HepG2 (cell line): Measurements from ENCODE around the gene USP5. TPM values are rescaled to one million over a fixed set of nuclear protein-coding genes. Genes with fewer than 3 reads are reported as not detected.

ENCODE experiments used
- ATF1 ChIP-seq: IDR thresholded peaks from 2 replicates; pipeline ENCODE4 v1.6.1; 2016; ENCODE audit warnings: mild to moderate bottlenecking, control low read depth
- CCDC6 ChIP-seq: sonication (generic); formaldehyde crosslinking; IDR thresholded peaks from 2 replicates; pipeline ENCODE4 v1.8.1; 2022; ENCODE audit warnings: mild to moderate bottlenecking, missing genetic modification reagents, moderate library complexity
- CREM ChIP-seq, 2 experiments: sonication (generic) in 1 of 2; formaldehyde crosslinking in 1 of 2; IDR thresholded peaks; 2 replicates each; pipeline versions ENCODE4 v1.4.0 to v1.6.1; 2016 to 2020; ENCODE audit warnings: antibody characterized with exemption in 1 of 2, mild to moderate bottlenecking in 1 of 2, missing genetic modification reagents in 1 of 2
- FIP1L1 ChIP-seq: fragments of 200-400 bp; formaldehyde crosslinking; IDR thresholded peaks from 2 replicates; pipeline ENCODE4 v1.6.1; 2018; ENCODE audit warnings: low read depth, mild to moderate bottlenecking, low read length, moderate library complexity, borderline replicate concordance; ENCODE audit not compliant: insufficient read depth
- HNRNPL ChIP-seq: fragments of 200-400 bp; formaldehyde crosslinking; IDR thresholded peaks from 2 replicates; pipeline ENCODE4 v1.6.1; 2017; ENCODE audit warnings: mild to moderate bottlenecking, low read depth, low read length
- IRX3 ChIP-seq: sonication (generic); formaldehyde crosslinking; IDR thresholded peaks from 2 replicates; pipeline ENCODE4 v1.8.1; 2023; ENCODE audit warnings: mild to moderate bottlenecking, low read depth, missing genetic modification reagents, borderline replicate concordance
- JUNB ChIP-seq: sonication (generic); formaldehyde crosslinking; IDR thresholded peaks from 2 replicates; pipeline ENCODE4 v1.8.0; 2022; ENCODE audit warnings: missing genetic modification reagents, mild to moderate bottlenecking, borderline replicate concordance
- NCOA2 ChIP-seq: sonication (generic); formaldehyde crosslinking; IDR thresholded peaks from 2 replicates; pipeline ENCODE4 v1.8.0; 2022; ENCODE audit warnings: inconsistent platforms
- REPIN1 ChIP-seq: sonication (generic); formaldehyde crosslinking; IDR thresholded peaks from 2 replicates; pipeline ENCODE4 v1.8.0; 2022; ENCODE audit warnings: missing genetic modification reagents, low read depth, mild to moderate bottlenecking, borderline replicate concordance
- SMAD1 ChIP-seq: sonication (generic); formaldehyde crosslinking; IDR thresholded peaks from 2 replicates; pipeline ENCODE4 v1.4.0; 2020; ENCODE audit warnings: missing genetic modification reagents, low read depth, mild to moderate bottlenecking, borderline replicate concordance
- TOE1 ChIP-seq: sonication (generic); formaldehyde crosslinking; IDR thresholded peaks from 2 replicates; pipeline ENCODE4 v1.4.0; 2020; ENCODE audit warnings: mild to moderate bottlenecking, missing genetic modification reagents
- ZFYVE20 ChIP-seq: sonication (generic); formaldehyde crosslinking; IDR thresholded peaks from 2 replicates; pipeline ENCODE4 v1.8.0; 2023; ENCODE audit warnings: low read depth, mild to moderate bottlenecking, moderate library complexity, missing genetic modification reagents, borderline replicate concordance
- ZKSCAN8 ChIP-seq: IDR thresholded peaks from 2 replicates; pipeline ENCODE4 v1.6.1; 2016; ENCODE audit warnings: borderline replicate concordance, missing genetic modification reagents, missing compliant biosample characterization
- ZNF138 ChIP-seq: sonication (generic); formaldehyde crosslinking; IDR thresholded peaks from 2 replicates; pipeline ENCODE4 v1.5.0; 2020; ENCODE audit warnings: mild to moderate bottlenecking, low read depth, missing genetic modification reagents
- ZNF225 ChIP-seq: sonication (generic); formaldehyde crosslinking; IDR thresholded peaks from 2 replicates; pipeline ENCODE4 v1.4.0; 2020; ENCODE audit warnings: mild to moderate bottlenecking, missing genetic modification reagents
- ZNF251 ChIP-seq: sonication (generic); formaldehyde crosslinking; IDR thresholded peaks from 2 replicates; pipeline ENCODE4 v1.9.0; 2021; ENCODE audit warnings: mild to moderate bottlenecking, missing genetic modification reagents
- ZNF329 ChIP-seq: sonication (generic); formaldehyde crosslinking; IDR thresholded peaks from 2 replicates; pipeline ENCODE4 v1.9.0; 2021; ENCODE audit warnings: low read depth, mild to moderate bottlenecking, missing genetic modification reagents
- ZNF33A ChIP-seq: sonication (generic); formaldehyde crosslinking; IDR thresholded peaks from 2 replicates; pipeline ENCODE4 v1.5.1; 2020; ENCODE audit warnings: missing genetic modification reagents, mild to moderate bottlenecking, moderate library complexity, borderline replicate concordance
- ZNF709 ChIP-seq: sonication (generic); formaldehyde crosslinking; IDR thresholded peaks from 2 replicates; pipeline ENCODE4 v1.5.0; 2020; ENCODE audit warnings: mild to moderate bottlenecking, missing genetic modification reagents
- ZNF724P ChIP-seq: sonication (generic); formaldehyde crosslinking; IDR thresholded peaks from 2 replicates; pipeline ENCODE4 v1.8.0; 2022; ENCODE audit warnings: missing genetic modification reagents, borderline replicate concordance
- polyA plus RNA-seq, 8 experiments: library from polyadenylated mRNA; depleted of rRNA in 3 of 8; stranded (reverse) in 7 of 8; unstranded in 1 of 8; fragments of >200 nt; fragmentation: Illumina TruSeq in 4 of 8; extraction: Trizol in 4 of 8; gene quantifications; 2 replicates each; pipeline versions ENCODE4 v1.2.1 to v1.2.3, GENCODE V29; 2011 to 2016; ENCODE audit warnings: low read depth in 4 of 8, missing spikeins in 1 of 8, mixed read lengths in 1 of 8; ENCODE audit not compliant: insufficient read depth in 1 of 8
- total RNA-seq, 5 experiments: library from RNA; depleted of rRNA; stranded (reverse); fragments of >200 nt; fragmentation: Illumina TruSeq; extraction: Trizol; gene quantifications; 2 replicates each; pipeline ENCODE4 v1.2.3, GENCODE V29; 2016; ENCODE audit warnings: low read depth in 1 of 5
- TF ChIP-seq, protein P1 (sequence below): IDR thresholded peaks from 2 replicates; pipeline ENCODE4 v1.6.1; 2016; ENCODE audit warnings: missing compliant biosample characterization, missing genetic modification reagents, borderline replicate concordance
- TF ChIP-seq, protein P2 (sequence below): sonication (generic); formaldehyde crosslinking; IDR thresholded peaks from 2 replicates; pipeline ENCODE4 v1.5.1; 2020; ENCODE audit warnings: missing genetic modification reagents, mild to moderate bottlenecking, borderline replicate concordance
- TF ChIP-seq, protein P3 (sequence below): conservative IDR thresholded peaks from 2 replicates; pipeline ENCODE4 v1.6.1; 2018; ENCODE audit warnings: missing genetic modification reagents
- TF ChIP-seq, protein P4 (sequence below): sonication (generic); formaldehyde crosslinking; IDR thresholded peaks from 2 replicates; pipeline ENCODE4 v1.4.0; 2020; ENCODE audit warnings: missing genetic modification reagents, borderline replicate concordance

The USP5 gene
- total and polyA plus RNA-seq, 2 of the 13 experiments (the other 11 are each of a cell fraction or from before 2014, with no cell fraction given), result 39.6 to 56.0 TPM

DNA sequence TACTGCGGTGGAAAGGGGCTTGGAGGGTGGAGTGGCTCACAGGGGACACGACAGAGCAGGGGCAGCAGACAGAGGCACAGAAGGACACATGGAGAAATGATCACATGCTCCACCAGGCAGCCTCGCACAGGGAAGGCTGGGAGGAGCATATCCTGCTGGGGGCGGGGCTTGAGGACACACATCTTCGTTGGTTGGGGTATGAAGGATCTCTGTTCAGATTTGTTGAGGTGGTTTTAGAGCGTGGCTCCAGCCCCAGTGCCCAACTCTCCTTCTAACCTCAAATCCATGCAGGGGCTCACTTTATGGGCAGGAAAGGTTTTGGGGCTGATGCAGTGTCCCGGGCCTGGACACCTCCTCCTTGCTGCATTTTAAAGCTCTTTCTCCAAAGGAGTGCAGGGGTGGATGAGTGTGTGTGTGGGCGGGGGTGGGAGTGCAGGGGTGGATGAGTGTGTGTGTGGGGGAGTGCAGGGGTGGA is 24.5 kb upstream of the USP5 start (continued):
- TF ChIP-seq, protein P1, sequence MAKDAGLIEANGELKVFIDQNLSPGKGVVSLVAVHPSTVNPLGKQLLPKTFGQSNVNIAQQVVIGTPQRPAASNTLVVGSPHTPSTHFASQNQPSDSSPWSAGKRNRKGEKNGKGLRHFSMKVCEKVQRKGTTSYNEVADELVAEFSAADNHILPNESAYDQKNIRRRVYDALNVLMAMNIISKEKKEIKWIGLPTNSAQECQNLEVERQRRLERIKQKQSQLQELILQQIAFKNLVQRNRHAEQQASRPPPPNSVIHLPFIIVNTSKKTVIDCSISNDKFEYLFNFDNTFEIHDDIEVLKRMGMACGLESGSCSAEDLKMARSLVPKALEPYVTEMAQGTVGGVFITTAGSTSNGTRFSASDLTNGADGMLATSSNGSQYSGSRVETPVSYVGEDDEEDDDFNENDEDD (CRISPR knock-in tag), result 0 out of 2 replicates have a peak, but pooled peaks have one; percentile 13
- TF ChIP-seq ZNF33A (no peak), REPIN1 (CRISPR knock-in tag) (no peak), ZNF709 (CRISPR knock-in tag) (no peak), TOE1 (CRISPR knock-in tag) (no peak), IRX3 (CRISPR knock-in tag) (no peak), ZKSCAN8 (CRISPR knock-in tag) (no peak), ZNF251 (CRISPR knock-in tag) (no peak), ZNF329 (CRISPR knock-in tag) (no peak), ZNF724P (no peak), ZNF138 (CRISPR knock-in tag) (no peak), NCOA2 (CRISPR knock-in tag) (no peak), HNRNPL (no peak), ZFYVE20 (CRISPR knock-in tag) (no peak), JUNB (no peak), ZNF225 (no peak), ATF1 (CRISPR knock-in tag) (no peak), CREM (IDR thresholded peaks at IDR 0.05) (no peak), CREM (CRISPR knock-in tag; IDR thresholded peaks at IDR 0.05) (no peak), CCDC6 (CRISPR knock-in tag) (no peak), FIP1L1 (no peak), SMAD1 (CRISPR knock-in tag) (0 out of 2 replicates have a peak, but pooled peaks have one; percentile 41)
- TF ChIP-seq, protein P2, sequence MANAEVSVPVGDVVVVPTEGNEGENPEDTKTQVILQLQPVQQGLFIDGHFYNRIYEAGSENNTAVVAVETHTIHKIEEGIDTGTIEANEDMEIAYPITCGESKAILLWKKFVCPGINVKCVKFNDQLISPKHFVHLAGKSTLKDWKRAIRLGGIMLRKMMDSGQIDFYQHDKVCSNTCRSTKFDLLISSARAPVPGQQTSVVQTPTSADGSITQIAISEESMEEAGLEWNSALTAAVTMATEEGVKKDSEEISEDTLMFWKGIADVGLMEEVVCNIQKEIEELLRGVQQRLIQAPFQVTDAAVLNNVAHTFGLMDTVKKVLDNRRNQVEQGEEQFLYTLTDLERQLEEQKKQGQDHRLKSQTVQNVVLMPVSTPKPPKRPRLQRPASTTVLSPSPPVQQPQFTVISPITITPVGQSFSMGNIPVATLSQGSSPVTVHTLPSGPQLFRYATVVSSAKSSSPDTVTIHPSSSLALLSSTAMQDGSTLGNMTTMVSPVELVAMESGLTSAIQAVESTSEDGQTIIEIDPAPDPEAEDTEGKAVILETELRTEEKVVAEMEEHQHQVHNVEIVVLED (CRISPR knock-in tag), result no peak
- TF ChIP-seq, protein P3, sequence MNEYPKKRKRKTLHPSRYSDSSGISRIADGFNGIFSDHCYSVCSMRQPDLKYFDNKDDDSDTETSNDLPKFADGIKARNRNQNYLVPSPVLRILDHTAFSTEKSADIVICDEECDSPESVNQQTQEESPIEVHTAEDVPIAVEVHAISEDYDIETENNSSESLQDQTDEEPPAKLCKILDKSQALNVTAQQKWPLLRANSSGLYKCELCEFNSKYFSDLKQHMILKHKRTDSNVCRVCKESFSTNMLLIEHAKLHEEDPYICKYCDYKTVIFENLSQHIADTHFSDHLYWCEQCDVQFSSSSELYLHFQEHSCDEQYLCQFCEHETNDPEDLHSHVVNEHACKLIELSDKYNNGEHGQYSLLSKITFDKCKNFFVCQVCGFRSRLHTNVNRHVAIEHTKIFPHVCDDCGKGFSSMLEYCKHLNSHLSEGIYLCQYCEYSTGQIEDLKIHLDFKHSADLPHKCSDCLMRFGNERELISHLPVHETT (CRISPR knock-in tag), result no peak
- TF ChIP-seq, protein P4, sequence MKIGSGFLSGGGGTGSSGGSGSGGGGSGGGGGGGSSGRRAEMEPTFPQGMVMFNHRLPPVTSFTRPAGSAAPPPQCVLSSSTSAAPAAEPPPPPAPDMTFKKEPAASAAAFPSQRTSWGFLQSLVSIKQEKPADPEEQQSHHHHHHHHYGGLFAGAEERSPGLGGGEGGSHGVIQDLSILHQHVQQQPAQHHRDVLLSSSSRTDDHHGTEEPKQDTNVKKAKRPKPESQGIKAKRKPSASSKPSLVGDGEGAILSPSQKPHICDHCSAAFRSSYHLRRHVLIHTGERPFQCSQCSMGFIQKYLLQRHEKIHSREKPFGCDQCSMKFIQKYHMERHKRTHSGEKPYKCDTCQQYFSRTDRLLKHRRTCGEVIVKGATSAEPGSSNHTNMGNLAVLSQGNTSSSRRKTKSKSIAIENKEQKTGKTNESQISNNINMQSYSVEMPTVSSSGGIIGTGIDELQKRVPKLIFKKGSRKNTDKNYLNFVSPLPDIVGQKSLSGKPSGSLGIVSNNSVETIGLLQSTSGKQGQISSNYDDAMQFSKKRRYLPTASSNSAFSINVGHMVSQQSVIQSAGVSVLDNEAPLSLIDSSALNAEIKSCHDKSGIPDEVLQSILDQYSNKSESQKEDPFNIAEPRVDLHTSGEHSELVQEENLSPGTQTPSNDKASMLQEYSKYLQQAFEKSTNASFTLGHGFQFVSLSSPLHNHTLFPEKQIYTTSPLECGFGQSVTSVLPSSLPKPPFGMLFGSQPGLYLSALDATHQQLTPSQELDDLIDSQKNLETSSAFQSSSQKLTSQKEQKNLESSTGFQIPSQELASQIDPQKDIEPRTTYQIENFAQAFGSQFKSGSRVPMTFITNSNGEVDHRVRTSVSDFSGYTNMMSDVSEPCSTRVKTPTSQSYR (CRISPR knock-in tag), result no peak
